Heart right ventricle (tissue), 16 donors: Measurements from ENCODE around the gene STAT5B. TPM values are rescaled to one million over a fixed set of nuclear protein-coding genes. Genes with fewer than 3 reads are reported as not detected.

Experiments used
- ATAC-seq, 8 donors: fragments of 200-7000 bp; cut with Tn5 transposase; one replicate each; pipeline ENCODE4 v1.9.1; 2020; ENCODE audit warnings: mild to moderate bottlenecking in 8 of 8, moderate library complexity in 8 of 8, moderate number of reproducible peaks in 1 of 8
- DNase-seq, 2 donors: peaks; one replicate each; pipeline ENCODE4 v3.0.0-alpha.2; 2020
- H3K27ac ChIP-seq, 10 donors: fragments of 200-600 bp; sonication (generic) in 2 of 10; one replicate each; pipeline versions ENCODE4 v1.5.0 to v1.8.0; 2020 to 2022; ENCODE audit warnings: mild to moderate bottlenecking in 3 of 10
- H3K27me3 ChIP-seq, 7 donors: fragments of 200-600 bp; one replicate each; pipeline ENCODE4 v1.8.0; 2021 to 2022; ENCODE audit warnings: mild to moderate bottlenecking in 2 of 7
- H3K36me3 ChIP-seq, 9 donors: fragments of 200-600 bp; sonication (generic) in 1 of 9; one replicate each; pipeline versions ENCODE4 v1.5.0 to v1.8.0; 2020 to 2022; ENCODE audit warnings: mild to moderate bottlenecking in 2 of 9
- H3K4me1 ChIP-seq, 9 donors: fragments of 200-600 bp; sonication (generic) in 1 of 9; one replicate each; pipeline versions ENCODE4 v1.5.0 to v1.8.0; 2020 to 2022; ENCODE audit warnings: mild to moderate bottlenecking in 4 of 9
- H3K4me3 ChIP-seq, 10 donors: fragments of 200-600 bp; sonication (generic) in 2 of 10; one replicate each; pipeline versions ENCODE4 v1.5.0 to v1.8.0; 2020 to 2022; ENCODE audit warnings: mild to moderate bottlenecking in 7 of 10, moderate library complexity in 2 of 10
- H3K9me3 ChIP-seq, 11 donors: fragments of 200-600 bp in 10 of 11; sonication (generic) in 2 of 11; one replicate each; pipeline versions ENCODE4 v1.5.0 to v1.8.0; 2013 to 2022; ENCODE audit warnings: mild to moderate bottlenecking in 2 of 11, control low read depth in 1 of 11, moderate library complexity in 1 of 11
- CTCF ChIP-seq, 9 donors: fragments of 200-600 bp; sonication (generic) in 2 of 9; IDR thresholded peaks; one replicate each; pipeline versions ENCODE4 v1.5.0 to v1.8.0; 2021 to 2022; ENCODE audit warnings: antibody characterized with exemption in 9 of 9, mild to moderate bottlenecking in 5 of 9, moderate library complexity in 1 of 9
- WGBS, 2 donors: extraction: QIAGEN DNeasy Blood & Tissue Kit; methylation state at CpG; one replicate each; pipeline ENCODE4 v1.1.7; 2013; ENCODE audit warnings: inconsistent platforms in 1 of 2; 5-methylcytosine and 5-hydroxymethylcytosine counted together
- intact Hi-C, 10 donors: fragments of 100-400 bp; cut with DNase I; formaldehyde crosslinking; loops; one replicate each; pipeline versions ENCODE4 v1.11.1 to v1.14.2; 2022
- polyA plus RNA-seq, 2 donors: library from polyadenylated mRNA; stranded (reverse); fragments of 200-250 nt; gene quantifications; one replicate each; pipeline ENCODE4 v1.2.3, GENCODE V29; 2013
- total RNA-seq, 10 donors: library from RNA; stranded (reverse); fragmentation: NEBNext Ultra II Directional in 3 of 10; extraction: Animal tissue kit (Norgen Biotek cat#: 25700) in 3 of 10; gene quantifications; one replicate each; pipeline versions ENCODE4 v1.2.1 to v1.2.4, GENCODE V29; 2021 to 2023
- donor health status: Arrhythmogenic right ventricular cardiomyopathy.
- donor health status: ischemic (EF 13 %, LVEDD 7.1; RV severe dilation, severe dysfunction).
- donor health status: healthy with polysubstance abuse.
- donor health status: DM: no; HTN: yes; CAD: no.
- donor health status: DM: no; HTN: no; CAD: no.
- donor health status: ischemic (EF 25% LVEDD 6.9; RV normal size, moderate dysfunction).
- donor health status: ischemic (EF 25% LVEDD 5.7; RV mildly dilated, moderate dysfunction).
- donor health status: healthy.
- donor health status: DM: yes; HTN: yes; CAD: no.
- donor health status: Ischemic cardiomyopathy.
- donor health status: ischemic (EF 35%, LVEDD 5.7; RV mildly dilated, moderate dysfunction).
- donor health status: nonischemic (EF 11% LVEDD 7.7; RV severe dilation, severe dysfunction).
- donor health status: DM: yes; HTN: yes; CAD: no.
- donor health status: PGD.
- donor health status: ischemic (EF 29% LVEDD 5.4; RV normal size, mild dysfunction).
- donor health status: nonischemic (EF 23%, LVEDD 6.1; RV moderate dilation, normal function).

Gene STAT5B
- total and polyA plus RNA-seq, 12 donors = 14.4 to 34.7 (median 30.1) TPM

GRCh38 chr17:42281571-42282096 lies 5.4 kb upstream of the STAT5B start:
- H3K9me3 ChIP-seq = no peaks in the 10 kb centered on the region
- H3K27ac ChIP-seq = no peak overlapping the region
- H3K4me1 ChIP-seq = peaks cover 3 to 19% (median 12%) of the 10 kb centered on the region in 9 donors
- TF ChIP-seq CTCF (IDR thresholded peaks at IDR 0.05) = no peak
- H3K27me3 ChIP-seq = no peaks in the 10 kb centered on the region
- intact Hi-C loops = loop anchor here in 3 of 10 donors (5.0 to 10.0 kb wide), 2 partner anchors 57 to 94 kb away; partner anchors contain the start of gene HCRT (in 1 of the 3)
- no peak overlapping the region for H3K4me3 ChIP-seq
- WGBS, 2 donors = 91 to 94% methylated on average over 7 of the region's 7 CpGs
- ATAC-seq (no peak), DNase-seq (no peak)
- no peaks in the 10 kb centered on the region for H3K36me3 ChIP-seq

- Histone ChIP-seq H3K27me3 (no peaks in the 10 kb centered on the region), H3K4me3 (no peak overlapping the region), H3K27ac (no peak overlapping the region), H3K36me3 (no peaks in the 10 kb centered on the region), H3K4me1 (peaks cover 3 to 16% (median 13%) of the 10 kb centered on the region in 9 donors), H3K9me3 (no peaks in the 10 kb centered on the region)
- no peak for ATAC-seq
- 89% methylated on average over 4 of the region's 4 CpGs for WGBS, 2 donors
- intact Hi-C loops = loop anchor here in 3 of 10 donors (5.0 to 10.0 kb wide), 2 partner anchors 55 to 93 kb away; partner anchors contain the start of gene HCRT (in 1 of the 3)
- no peak for DNase-seq
- TF ChIP-seq CTCF (IDR thresholded peaks at IDR 0.05) = no peak
Observed at GRCh38 chr17:42279776-42280630, 3.8 kb upstream of the STAT5B start.

GRCh38 chr17:42277342-42277712 lies 1.1 kb upstream of the STAT5B start:
- peak overlapping the region in 6 of 10 donors; percentile 94 to 97 (median 94) for H3K27ac ChIP-seq
- ATAC-seq = peak in 3 of 8 donors; percentile 1 to 23 (median 21)
- DNase-seq = no peak
- no peaks in the 10 kb centered on the region for H3K9me3 ChIP-seq
- peaks cover 3 to 42% (median 31%) of the 10 kb centered on the region in 9 donors for H3K4me1 ChIP-seq
- intact Hi-C loops = loop anchor here in 1 of 10 donors (10.0 kb wide), 1 partner anchor 53 kb away; no protein-coding TSS in a partner anchor
- no peak for TF ChIP-seq CTCF (IDR thresholded peaks at IDR 0.05)
- no peaks in the 10 kb centered on the region for H3K36me3 ChIP-seq
- peak overlapping the region in 5 of 10 donors; percentile 91 to 99 (median 95) for H3K4me3 ChIP-seq
- no peaks in the 10 kb centered on the region for H3K27me3 ChIP-seq
- 52 to 54% methylated on average over 6 of the region's 6 CpGs for WGBS, 2 donors

- H3K4me1 ChIP-seq = peaks cover 3 to 48% (median 35%) of the 10 kb centered on the region in 9 donors
- H3K9me3 ChIP-seq = no peaks in the 10 kb centered on the region
- peak; percentile 74 for DNase-seq
- intact Hi-C loops = loop anchor here in 1 of 10 donors (10.0 kb wide), 1 partner anchor 52 kb away; no protein-coding TSS in a partner anchor
- WGBS, 2 donors = 1 to 2% methylated on average over 35 to 44 of the region's 44 CpGs
- ATAC-seq = peak; percentile 20 to 71 (median 59)
- H3K4me3 ChIP-seq = peak overlapping the region; percentile 83 to 99 (median 92)
- no peaks in the 10 kb centered on the region for H3K27me3 ChIP-seq
- peak overlapping the region; percentile 66 to 98 (median 94) for H3K27ac ChIP-seq
- no peaks in the 10 kb centered on the region for H3K36me3 ChIP-seq
- TF ChIP-seq CTCF (IDR thresholded peaks at IDR 0.05) = no peak
Observed at GRCh38 chr17:42276609-42277341, 584 bp upstream of the STAT5B start.
